H1 (cell line): Measurements from ENCODE around the gene CD68.
A peak's percentile ranks its signal among the peaks of the same experiment; 100 is the strongest.

Experiments used
- SRF ChIP-seq: IDR thresholded peaks from 2 replicates; pipeline ENCODE4 v1.6.1; 2011; ENCODE audit warnings: mild to moderate bottlenecking, low read depth, low read length, moderate library complexity
- ZNF274 ChIP-seq: IDR thresholded peaks from 2 replicates; pipeline ENCODE4 v1.7.0; 2012; ENCODE audit warnings: low read length, borderline replicate concordance; ENCODE audit errors: extremely low read depth

DNA sequence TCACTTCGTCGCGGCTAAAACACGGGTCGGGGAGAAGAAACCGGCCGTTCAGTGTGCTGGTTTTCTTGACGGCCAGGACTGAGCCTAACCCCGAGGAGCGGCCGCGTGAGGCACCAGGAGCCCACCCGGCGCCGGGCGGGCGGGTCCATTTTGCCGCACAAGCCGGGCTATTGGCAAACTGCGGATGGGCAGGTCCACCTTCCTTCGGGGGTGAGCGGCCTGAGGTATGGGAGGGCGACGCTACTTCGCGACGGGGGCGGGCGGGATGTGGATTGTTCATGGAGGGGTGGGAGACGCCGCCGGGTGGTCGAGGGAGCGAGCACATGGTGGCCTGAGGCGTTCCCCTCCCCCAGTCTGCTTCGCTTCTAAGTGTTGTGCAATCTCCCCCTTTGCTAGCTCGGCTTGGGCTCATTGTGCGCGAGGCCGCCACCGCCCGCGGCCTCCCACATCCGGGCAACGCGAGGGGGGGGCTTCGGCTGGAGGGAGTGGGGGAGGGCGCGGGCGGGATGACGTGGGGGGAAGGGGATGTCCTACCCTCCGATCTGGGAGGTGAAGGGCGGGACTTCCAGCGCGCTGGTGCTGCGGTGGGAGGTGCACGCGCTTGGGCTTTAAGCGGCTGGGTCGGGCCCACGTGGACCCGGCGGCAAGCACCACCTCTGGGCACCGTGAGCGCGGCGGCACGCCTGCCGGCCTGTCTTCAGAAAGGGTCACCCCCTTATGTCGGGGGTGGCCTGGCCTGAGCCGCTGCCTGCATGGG lies 5.9 kb upstream of the CD68 start:
- TF ChIP-seq ZNF274 (no peak), SRF (peak; percentile 20; the same call in 1 of the 2 replicates)
